Nephron (organoid): ENCODE measurements around the gene FASLG.
"Not testable (repeated sequence)": the region's sequence is repeated elsewhere in the genome, so short reads cannot be mapped to it uniquely, and the experiment has no call there.

ENCODE experiments used
- H3K27ac Mint-ChIP-seq, 3 experiments: 2 replicates each; pipeline ENCODE4 v1.8.0; 2020; ENCODE audit warnings: mixed read lengths in 3 of 3, mild to moderate bottlenecking in 2 of 3, moderate library complexity in 1 of 3
- H3K27me3 Mint-ChIP-seq: 2 replicates; pipeline ENCODE4 v1.8.0; 2021; ENCODE audit warnings: low read depth, mild to moderate bottlenecking, moderate library complexity, mixed read lengths
- H3K36me3 Mint-ChIP-seq: 2 replicates; pipeline ENCODE4 v1.8.0; 2020; ENCODE audit warnings: low read depth, mixed read lengths
- H3K4me1 Mint-ChIP-seq: 2 replicates; pipeline ENCODE4 v1.8.0; 2020; ENCODE audit warnings: mixed read lengths
- H3K4me3 Mint-ChIP-seq, 3 experiments: 2 replicates each; pipeline ENCODE4 v1.8.0; 2020; ENCODE audit warnings: mild to moderate bottlenecking in 3 of 3, mixed read lengths in 3 of 3, moderate library complexity in 2 of 3
- H3K9me3 Mint-ChIP-seq: 2 replicates; pipeline ENCODE4 v1.8.0; 2020; ENCODE audit warnings: mixed read lengths
- CTCF ChIP-seq, 3 experiments: fragments of 200-600 bp; sonication (generic); IDR thresholded peaks; one replicate each; pipeline ENCODE4 v1.5.0; 2021; ENCODE audit warnings: antibody characterized with exemption in 3 of 3; ENCODE audit not compliant: unreplicated experiment in 3 of 3

The FASLG gene

GRCh38 chr1:172679000-172679772, 20.3 kb downstream of the FASLG start:
- H3K27ac Mint-ChIP-seq = no peak overlapping the region
- TF ChIP-seq CTCF (IDR thresholded peaks at IDR 0.05; ENCODE audit: unreplicated experiment in 3 of 3) = no peak
- H3K4me1 Mint-ChIP-seq = no peaks in the 10 kb centered on the region
- H3K27me3 Mint-ChIP-seq = peaks cover 8% of the 10 kb centered on the region
- no peak overlapping the region for H3K4me3 Mint-ChIP-seq
- peaks cover 5% of the 10 kb centered on the region for H3K9me3 Mint-ChIP-seq
- no peaks in the 10 kb centered on the region for H3K36me3 Mint-ChIP-seq

DNA sequence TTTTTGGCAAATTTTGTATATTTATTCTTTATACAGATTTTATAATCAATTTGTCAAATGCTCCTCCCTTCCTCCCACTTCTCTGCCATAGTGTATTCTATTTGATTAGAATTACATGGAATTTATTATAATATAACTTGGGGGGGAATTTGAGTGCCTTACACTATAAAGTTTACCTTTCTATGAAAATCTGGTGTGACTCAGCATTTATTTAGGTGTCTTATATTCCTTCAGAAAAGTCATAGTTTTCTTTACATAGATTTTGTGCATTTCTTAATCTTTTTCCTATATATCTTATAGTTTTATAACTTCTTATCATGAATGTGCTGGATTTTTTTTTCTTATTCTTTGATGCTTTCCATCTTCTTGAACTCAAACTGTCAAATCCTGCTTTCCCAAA, 21.3 kb downstream of the FASLG start:
- Mint-ChIP-seq H3K4me3 (no peak overlapping the region), H3K4me1 (no peaks in the 10 kb centered on the region), H3K36me3 (no peaks in the 10 kb centered on the region)

GRCh38 chr1:172680733-172681275, 21.9 kb downstream of the FASLG start:
- Mint-ChIP-seq H3K36me3 (no peaks in the 10 kb centered on the region), H3K4me1 (no peaks in the 10 kb centered on the region), H3K4me3 (no peak overlapping the region), H3K27ac (no peak overlapping the region), H3K9me3 (peaks cover 5% of the 10 kb centered on the region), H3K27me3 (peaks cover 8% of the 10 kb centered on the region)
- no peak for TF ChIP-seq CTCF (IDR thresholded peaks at IDR 0.05; ENCODE audit: unreplicated experiment in 3 of 3)

More for the DNA sequence above, 21.3 kb downstream of the FASLG start:
- H3K27me3 Mint-ChIP-seq = peaks cover 8% of the 10 kb centered on the region
- H3K9me3 Mint-ChIP-seq = peaks cover 5% of the 10 kb centered on the region
- no peak for TF ChIP-seq CTCF (IDR thresholded peaks at IDR 0.05; ENCODE audit: unreplicated experiment in 3 of 3)
- no peak overlapping the region for H3K27ac Mint-ChIP-seq

DNA sequence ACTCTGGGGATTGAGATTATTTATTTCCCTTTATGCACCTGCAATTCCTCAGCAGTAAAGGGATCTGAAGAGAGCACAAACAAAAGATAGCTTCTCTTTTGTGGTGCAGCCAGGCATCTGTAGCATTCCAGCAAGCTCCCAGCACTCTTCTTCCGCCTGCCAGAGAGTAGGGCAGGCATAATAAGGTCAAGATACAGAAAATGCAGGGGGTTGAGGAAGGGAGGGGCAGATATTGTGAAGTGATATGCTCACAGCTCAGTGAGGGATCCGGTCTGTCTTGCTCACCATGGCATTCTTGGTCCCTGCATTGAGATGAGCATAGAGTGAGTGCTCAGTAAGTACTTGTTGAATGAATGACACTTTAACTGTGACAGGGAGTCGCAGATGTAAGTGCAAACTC, 23.9 kb downstream of the FASLG start:
- no peak for TF ChIP-seq CTCF (IDR thresholded peaks at IDR 0.05; ENCODE audit: unreplicated experiment in 3 of 3)
- no peak overlapping the region for H3K27ac Mint-ChIP-seq
- H3K4me3 Mint-ChIP-seq = no peak overlapping the region
- no peaks in the 10 kb centered on the region for H3K36me3 Mint-ChIP-seq
- peaks cover 5% of the 10 kb centered on the region for H3K9me3 Mint-ChIP-seq
- peaks cover 8% of the 10 kb centered on the region for H3K27me3 Mint-ChIP-seq
- no peaks in the 10 kb centered on the region for H3K4me1 Mint-ChIP-seq

- H3K4me1 Mint-ChIP-seq = no peaks in the 10 kb centered on the region
- no peaks in the 10 kb centered on the region for H3K36me3 Mint-ChIP-seq
- H3K27ac Mint-ChIP-seq = no peak overlapping the region
- TF ChIP-seq CTCF (IDR thresholded peaks at IDR 0.05; ENCODE audit: unreplicated experiment in 3 of 3) = no peak
- H3K4me3 Mint-ChIP-seq = no peak overlapping the region
- H3K27me3 Mint-ChIP-seq = no peaks in the 10 kb centered on the region
- H3K9me3 Mint-ChIP-seq = no peaks in the 10 kb centered on the region
Measured at GRCh38 chr1:172686143-172686542, 27.2 kb downstream of the FASLG start.

- H3K4me1 Mint-ChIP-seq, H3K9me3 Mint-ChIP-seq, H3K27ac Mint-ChIP-seq, H3K27me3 Mint-ChIP-seq, H3K4me3 Mint-ChIP-seq, H3K36me3 Mint-ChIP-seq: not testable (repeated sequence)
Measured at GRCh38 chr1:172688428-172689085, 29.7 kb downstream of the FASLG start.

- not testable (repeated sequence) for H3K27ac Mint-ChIP-seq, H3K4me3 Mint-ChIP-seq, H3K27me3 Mint-ChIP-seq, H3K36me3 Mint-ChIP-seq, H3K9me3 Mint-ChIP-seq, H3K4me1 Mint-ChIP-seq
Measured at GRCh38 chr1:172690925-172691324, 32.0 kb downstream of the FASLG start.
